Upper lobe of left lung (tissue), 6 donors: ENCODE data around the gene ST7. TPM values are rescaled to one million over a fixed set of nuclear protein-coding genes. Genes with fewer than 3 reads are reported as not detected.
"Not testable (repeated sequence)": the region's sequence is repeated elsewhere in the genome, so short reads cannot be mapped to it uniquely, and the experiment has no call there.

Experiments used
- ATAC-seq, 2 donors: fragments of 200-7000 bp; cut with Tn5 transposase; one replicate each; pipeline ENCODE4 v1.9.1; 2022; ENCODE audit warnings: mild to moderate bottlenecking in 2 of 2, moderate library complexity in 2 of 2; ENCODE audit not compliant: low FRiP score in 2 of 2
- DNase-seq, 2 donors: peaks; one replicate each; pipeline ENCODE4 v3.0.0-alpha.2; 2019 to 2020
- H3K27ac ChIP-seq, 4 donors: fragments of 200-600 bp; sonication (generic); one replicate each; pipeline ENCODE4 v1.5.1; 2016 to 2019
- H3K27me3 ChIP-seq, 4 donors: fragments of 200-600 bp; sonication (generic); one replicate each; pipeline ENCODE4 v1.5.1; 2017 to 2019
- H3K36me3 ChIP-seq, 4 donors: fragments of 200-600 bp; sonication (generic); one replicate each; pipeline ENCODE4 v1.5.1; 2016 to 2019
- H3K4me1 ChIP-seq, 4 donors: fragments of 200-600 bp; sonication (generic); one replicate each; pipeline ENCODE4 v1.5.1; 2018 to 2019
- H3K4me3 ChIP-seq, 4 donors: fragments of 200-600 bp; sonication (generic); one replicate each; pipeline ENCODE4 v1.5.1; 2017 to 2019; ENCODE audit warnings: mild to moderate bottlenecking in 2 of 4, moderate library complexity in 1 of 4
- H3K9me3 ChIP-seq, 4 donors: fragments of 200-600 bp; sonication (generic); one replicate each; pipeline ENCODE4 v1.5.1; 2018 to 2019
- EP300 ChIP-seq, 4 donors: sonication (generic); formaldehyde crosslinking; IDR thresholded peaks; one replicate each; pipeline ENCODE4 v1.5.1; 2017; ENCODE audit warnings: antibody characterized with exemption in 4 of 4, control low read depth in 2 of 4
- POLR2A ChIP-seq, 4 donors: fragments of 450-650 bp; IDR thresholded peaks; one replicate each; pipeline ENCODE4 v1.5.1; 2016 to 2017; ENCODE audit warnings: antibody characterized with exemption in 4 of 4, mild to moderate bottlenecking in 2 of 4
- POLR2AphosphoS5 ChIP-seq, 2 donors: sonication (generic); formaldehyde crosslinking; IDR thresholded peaks; one replicate each; pipeline ENCODE4 v1.5.1; 2017; ENCODE audit warnings: antibody characterized with exemption in 2 of 2
- WGBS, 2 donors: methylation state at CpG; one replicate each; pipeline ENCODE4 v1.1.5; 2017 to 2018; 5-methylcytosine and 5-hydroxymethylcytosine counted together
- total RNA-seq, 6 donors: library from RNA; depleted of rRNA in 4 of 6; stranded (reverse); fragments of >200 nt in 4 of 6; gene quantifications; one replicate each; pipeline versions ENCODE4 v1.1.0 to v1.2.1, GENCODE V29; 2016 to 2021
- TF ChIP-seq, protein P1 (sequence below), 6 experiments: fragments of 450-650 bp in 4 of 6; fragments of 200-600 bp in 2 of 6; sonication (generic) in 2 of 6; IDR thresholded peaks; one replicate each; pipeline ENCODE4 v1.5.1; 2016 to 2019; ENCODE audit warnings: antibody characterized with exemption in 6 of 6
- donor health status: DM: no; HTN: no; CAD: no; lungs with moderate emphysema.
- donor health status: DM: no; HTN: yes; CAD: no; lungs with severe emphysema.

Gene ST7
- total RNA-seq, 6 donors from 2014 or later: 36.0 to 135 (median 73.4) TPM

DNA sequence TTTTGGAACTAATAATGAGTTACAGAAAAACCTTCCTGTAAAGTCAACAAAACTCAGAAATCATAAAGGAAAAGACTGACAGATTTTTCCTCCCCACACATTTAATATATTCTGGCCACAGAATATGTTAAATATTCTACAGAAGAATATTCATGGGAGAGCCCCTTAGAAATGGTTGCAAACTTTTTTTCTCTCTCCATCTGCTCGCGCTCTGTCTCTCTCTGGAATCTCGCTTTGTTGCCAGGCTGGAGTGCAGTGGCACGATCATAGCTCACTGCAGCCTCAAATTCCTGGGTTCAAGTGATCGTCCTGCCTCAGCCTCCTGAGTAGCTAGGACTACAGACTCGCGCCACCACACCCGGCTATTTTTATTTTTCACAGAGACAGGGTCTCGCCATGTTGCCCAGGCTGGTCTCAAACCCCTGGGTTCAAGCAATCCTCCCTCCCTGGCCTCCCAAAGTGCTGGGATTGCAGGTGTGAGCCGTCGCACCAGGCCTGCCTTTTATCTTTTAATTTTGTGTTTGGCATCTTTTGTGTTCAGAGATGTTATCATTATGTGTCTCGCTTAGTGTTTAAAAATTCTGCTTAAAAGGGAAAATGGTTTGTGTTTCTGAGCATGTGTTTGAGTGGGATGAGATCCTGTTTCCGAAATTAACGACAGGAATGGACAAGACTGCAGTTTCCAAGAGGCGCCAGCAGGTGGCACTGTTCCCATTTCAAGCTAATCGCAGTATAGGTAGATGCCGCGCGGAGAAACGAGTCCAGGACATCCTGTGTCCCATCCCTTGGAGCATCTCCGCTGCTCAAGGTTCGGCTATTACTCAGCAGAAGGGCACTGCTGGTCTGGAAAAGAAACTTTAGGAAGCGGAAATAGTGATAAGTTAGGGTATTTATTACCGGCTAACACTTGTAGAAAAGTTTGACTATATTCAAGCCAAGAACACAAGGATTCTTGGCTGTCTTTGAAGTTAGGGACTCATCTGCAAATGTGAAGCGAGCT lies 23.1 kb upstream of the ST7 start:
- Histone ChIP-seq H3K4me1 (peaks cover 0 to 8% (median 4%) of the 10 kb centered on the region in 4 donors), H3K36me3 (no peaks in the 10 kb centered on the region), H3K27ac (no peak overlapping the region), H3K9me3 (no peaks in the 10 kb centered on the region), H3K4me3 (no peak overlapping the region), H3K27me3 (no peaks in the 10 kb centered on the region)
- peak; percentile 88 to 95 for ATAC-seq
- TF ChIP-seq EP300 (IDR thresholded peaks at IDR 0.05): no peak
- TF ChIP-seq, protein P1, sequence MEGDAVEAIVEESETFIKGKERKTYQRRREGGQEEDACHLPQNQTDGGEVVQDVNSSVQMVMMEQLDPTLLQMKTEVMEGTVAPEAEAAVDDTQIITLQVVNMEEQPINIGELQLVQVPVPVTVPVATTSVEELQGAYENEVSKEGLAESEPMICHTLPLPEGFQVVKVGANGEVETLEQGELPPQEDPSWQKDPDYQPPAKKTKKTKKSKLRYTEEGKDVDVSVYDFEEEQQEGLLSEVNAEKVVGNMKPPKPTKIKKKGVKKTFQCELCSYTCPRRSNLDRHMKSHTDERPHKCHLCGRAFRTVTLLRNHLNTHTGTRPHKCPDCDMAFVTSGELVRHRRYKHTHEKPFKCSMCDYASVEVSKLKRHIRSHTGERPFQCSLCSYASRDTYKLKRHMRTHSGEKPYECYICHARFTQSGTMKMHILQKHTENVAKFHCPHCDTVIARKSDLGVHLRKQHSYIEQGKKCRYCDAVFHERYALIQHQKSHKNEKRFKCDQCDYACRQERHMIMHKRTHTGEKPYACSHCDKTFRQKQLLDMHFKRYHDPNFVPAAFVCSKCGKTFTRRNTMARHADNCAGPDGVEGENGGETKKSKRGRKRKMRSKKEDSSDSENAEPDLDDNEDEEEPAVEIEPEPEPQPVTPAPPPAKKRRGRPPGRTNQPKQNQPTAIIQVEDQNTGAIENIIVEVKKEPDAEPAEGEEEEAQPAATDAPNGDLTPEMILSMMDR (IDR thresholded peaks at IDR 0.05): peak; percentile 83 to 91 (median 87)
- 31 to 38% methylated on average over 25 of the region's 25 CpGs for WGBS, 2 donors
- peak in 1 of 2 donors; percentile 87 for DNase-seq

DNA sequence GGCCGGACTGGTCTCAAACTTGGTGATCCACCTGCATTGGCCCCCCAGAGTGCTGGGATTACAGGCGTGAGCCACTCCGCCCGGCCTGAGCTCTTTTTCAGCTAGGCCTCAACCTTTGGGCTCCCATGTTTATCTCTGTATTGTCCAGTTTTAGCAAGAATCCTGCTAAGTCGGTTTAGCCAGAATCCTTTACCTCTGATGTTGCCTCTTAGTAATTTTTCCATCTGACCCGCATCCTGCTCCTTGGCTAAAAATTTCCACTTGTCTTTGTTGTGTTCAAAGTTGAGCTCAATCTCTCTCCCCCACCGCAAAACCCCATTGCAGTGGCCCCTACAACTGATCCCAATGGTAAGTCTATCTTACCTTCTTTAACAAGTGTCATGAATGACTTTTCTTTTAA lies 20.7 kb upstream of the ST7 start:
- no peaks in the 10 kb centered on the region for H3K27me3 ChIP-seq
- no peaks in the 10 kb centered on the region for H3K9me3 ChIP-seq
- H3K27ac ChIP-seq: no peak overlapping the region
- H3K36me3 ChIP-seq: no peaks in the 10 kb centered on the region
- no peak for DNase-seq
- no peak for ATAC-seq
- WGBS, 2 donors: 95 to 99% methylated on average over 7 of the region's 7 CpGs
- H3K4me3 ChIP-seq: no peak overlapping the region
- no peak for TF ChIP-seq EP300 (IDR thresholded peaks at IDR 0.05)
- TF ChIP-seq POLR2AphosphoS5 (IDR thresholded peaks at IDR 0.05): no peak
- TF ChIP-seq, protein P1 (IDR thresholded peaks at IDR 0.05): no peak
- TF ChIP-seq POLR2A (IDR thresholded peaks at IDR 0.05): no peak
- peaks cover 0 to 8% (median 4%) of the 10 kb centered on the region in 4 donors for H3K4me1 ChIP-seq

DNA sequence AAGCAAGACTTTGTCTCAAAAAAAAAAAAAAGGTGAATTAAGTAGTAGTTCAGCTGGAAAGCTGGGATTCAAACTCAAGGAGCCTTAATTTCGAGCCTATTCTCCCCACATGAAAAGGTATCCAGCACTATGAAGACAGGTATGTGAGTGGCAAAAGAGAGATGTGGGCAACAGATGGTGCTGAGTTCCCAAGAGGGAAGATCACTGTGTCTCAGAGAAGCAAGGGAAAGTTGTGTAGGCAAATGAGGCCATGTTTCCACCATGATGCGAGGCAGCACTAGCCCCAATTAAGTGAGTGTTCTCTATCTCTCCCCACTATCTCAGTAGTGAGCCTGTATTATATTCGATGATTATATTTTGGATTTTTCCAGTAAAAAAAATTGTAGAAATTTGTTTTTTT lies 19.8 kb upstream of the ST7 start:
- DNase-seq (no peak), ATAC-seq (no peak)
- no peaks in the 10 kb centered on the region for H3K27me3 ChIP-seq
- 73 to 91% methylated on average over 3 of the region's 3 CpGs for WGBS, 2 donors
- TF ChIP-seq POLR2AphosphoS5 (IDR thresholded peaks at IDR 0.05) (no peak), EP300 (IDR thresholded peaks at IDR 0.05) (no peak), POLR2A (IDR thresholded peaks at IDR 0.05) (no peak)
- TF ChIP-seq, protein P1 (IDR thresholded peaks at IDR 0.05): no peak
- no peak overlapping the region for H3K4me3 ChIP-seq
- no peaks in the 10 kb centered on the region for H3K36me3 ChIP-seq
- H3K27ac ChIP-seq: no peak overlapping the region
- no peaks in the 10 kb centered on the region for H3K9me3 ChIP-seq
- H3K4me1 ChIP-seq: peaks cover 0 to 8% (median 4%) of the 10 kb centered on the region in 4 donors

DNA sequence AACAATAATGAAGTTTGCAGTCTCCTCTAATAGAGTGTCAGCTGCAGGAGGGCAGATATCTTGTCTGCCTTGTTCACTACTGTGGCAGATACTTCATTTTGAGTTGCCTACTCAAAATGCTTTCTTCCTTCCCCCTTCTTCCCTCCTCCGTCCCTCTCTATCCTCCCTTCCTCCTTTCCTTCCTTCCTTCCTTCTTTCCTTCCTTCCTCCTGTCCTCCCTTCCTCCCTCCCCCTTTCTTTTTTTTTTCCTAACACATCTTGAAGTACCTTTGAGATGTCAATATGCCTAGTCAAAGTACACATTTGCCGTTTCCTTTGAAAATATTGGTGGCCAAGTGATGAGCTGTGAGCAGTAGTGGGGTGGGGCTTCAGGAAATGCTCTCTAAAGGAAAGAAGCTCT lies 18.7 kb upstream of the ST7 start:
- ATAC-seq (no peak), DNase-seq (no peak)
- H3K9me3 ChIP-seq: no peaks in the 10 kb centered on the region
- no peak overlapping the region for H3K4me3 ChIP-seq
- H3K36me3 ChIP-seq: no peaks in the 10 kb centered on the region
- H3K4me1 ChIP-seq: peaks cover 0 to 8% (median 4%) of the 10 kb centered on the region in 4 donors
- H3K27ac ChIP-seq: no peak overlapping the region
- WGBS, 2 donors: 44 to 53% methylated on average over 2 of the region's 2 CpGs
- no peak for TF ChIP-seq EP300 (IDR thresholded peaks at IDR 0.05)
- no peaks in the 10 kb centered on the region for H3K27me3 ChIP-seq

DNA sequence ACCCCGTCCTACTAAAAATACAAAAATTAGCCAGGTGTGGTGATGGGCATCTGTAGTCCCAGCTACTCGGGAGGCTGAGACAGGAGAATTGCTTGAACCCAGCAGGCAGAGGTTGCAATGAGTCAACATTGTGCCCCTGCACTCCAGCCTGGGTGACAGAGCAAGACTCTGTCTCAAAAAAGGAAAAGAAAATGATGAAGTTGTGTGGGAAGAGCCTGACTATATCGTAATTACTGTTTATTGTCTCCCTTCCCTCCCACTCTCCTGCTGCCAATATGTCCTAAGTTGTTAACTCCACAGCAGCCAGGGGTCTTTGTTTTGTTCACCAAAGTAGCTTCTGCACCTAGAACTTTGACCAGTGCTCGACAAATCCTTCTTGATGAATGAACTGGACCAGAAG lies 16.5 kb upstream of the ST7 start:
- H3K4me3 ChIP-seq, ATAC-seq, DNase-seq, H3K36me3 ChIP-seq, H3K9me3 ChIP-seq, H3K27me3 ChIP-seq, H3K27ac ChIP-seq, H3K4me1 ChIP-seq: not testable (repeated sequence)
- 68 to 93% methylated on average over 4 of the region's 4 CpGs for WGBS, 2 donors

DNA sequence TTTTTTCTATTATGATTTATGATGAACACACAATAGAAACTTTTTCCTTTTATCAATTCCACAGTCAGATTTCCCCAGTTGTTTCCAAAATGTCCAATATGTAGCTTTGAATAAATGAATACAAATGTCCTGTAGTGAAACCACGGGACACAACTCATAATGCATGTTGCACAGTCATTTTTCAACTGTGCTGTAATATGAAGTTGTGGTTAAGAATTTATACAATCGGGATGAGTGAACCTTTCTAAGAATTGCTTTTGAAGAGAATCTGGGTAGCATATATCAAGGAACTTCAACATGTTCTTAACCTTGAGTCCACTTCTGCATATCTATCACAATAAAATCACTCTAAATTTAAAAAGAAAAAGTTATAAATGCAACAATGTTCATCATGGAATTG lies 14.6 kb upstream of the ST7 start:
- no peaks in the 10 kb centered on the region for H3K9me3 ChIP-seq
- no peak overlapping the region for H3K27ac ChIP-seq
- DNase-seq (no peak), ATAC-seq (no peak)
- no peaks in the 10 kb centered on the region for H3K27me3 ChIP-seq
- H3K4me3 ChIP-seq: no peak overlapping the region
- no peaks in the 10 kb centered on the region for H3K36me3 ChIP-seq
- no peaks in the 10 kb centered on the region for H3K4me1 ChIP-seq
- TF ChIP-seq POLR2A (IDR thresholded peaks at IDR 0.05) (no peak), EP300 (IDR thresholded peaks at IDR 0.05) (no peak)
- TF ChIP-seq, protein P1 (IDR thresholded peaks at IDR 0.05): no peak
- 62 to 85% methylated on average over 2 of the region's 2 CpGs for WGBS, 2 donors
